GM23248 (cell line): ENCODE measurements around the gene CARTPT.

Source experiments
- EZH2 ChIP-seq: fragments of 200-600 bp; sonication (generic); IDR thresholded peaks from 2 replicates; pipeline ENCODE4 v1.6.1; 2018; ENCODE audit warnings: antibody characterized with exemption, mild to moderate bottlenecking; ENCODE audit not compliant: insufficient read depth, poor library complexity, severe bottlenecking
- EZH2phosphoT487 ChIP-seq: fragments of 200-600 bp; sonication (generic); IDR thresholded peaks from 2 replicates; pipeline ENCODE4 v1.6.1; 2018; ENCODE audit warnings: antibody characterized with exemption, moderate library complexity, mild to moderate bottlenecking, low read depth; ENCODE audit not compliant: insufficient read depth

- no peak for TF ChIP-seq EZH2
- TF ChIP-seq EZH2phosphoT487 = no peak
Measured at GRCh38 chr5:71731015-71731414, 11.9 kb downstream of the CARTPT start.
